BLaER1 (cell line): ENCODE results near the gene RFX2.
A peak's percentile ranks its signal among the peaks of the same experiment; 100 is the strongest.
"Not testable (repeated sequence)": the region's sequence is repeated elsewhere in the genome, so short reads cannot be mapped to it uniquely, and the experiment has no call there.

Experiments used
- H3K27ac ChIP-seq: shearing (Covaris generic); formaldehyde crosslinking; 2 replicates; pipeline ENCODE4 v1.8.1; 2022
- H3K27me3 ChIP-seq: shearing (Covaris generic); formaldehyde crosslinking; 2 replicates; pipeline ENCODE4 v1.8.1; 2022
- H3K36me3 ChIP-seq: shearing (Covaris generic); formaldehyde crosslinking; 2 replicates; pipeline ENCODE4 v1.8.1; 2022
- H3K4me1 ChIP-seq: shearing (Covaris generic); formaldehyde crosslinking; 2 replicates; pipeline ENCODE4 v1.8.1; 2022
- H3K4me2 ChIP-seq: shearing (Covaris generic); formaldehyde crosslinking; 2 replicates; pipeline ENCODE4 v1.8.1; 2022
- H3K4me3 ChIP-seq: shearing (Covaris generic); formaldehyde crosslinking; 2 replicates; pipeline ENCODE4 v1.8.1; 2022
- H3K9ac ChIP-seq: shearing (Covaris generic); formaldehyde crosslinking; 2 replicates; pipeline ENCODE4 v1.8.1; 2022
- H3K9me3 ChIP-seq: shearing (Covaris generic); formaldehyde crosslinking; 2 replicates; pipeline ENCODE4 v1.8.1; 2022
- H4K20me1 ChIP-seq: shearing (Covaris generic); formaldehyde crosslinking; 2 replicates; pipeline ENCODE4 v1.8.1; 2022
- Cebpa-rat ChIP-seq: shearing (Covaris generic); IDR thresholded peaks from 2 replicates; pipeline ENCODE4 v1.8.1; 2022

RFX2 gene

GRCh38 chr19:5987077-5987818 is 123.1 kb downstream of the RFX2 start:
- TF ChIP-seq Cebpa-rat = no peak
- Histone ChIP-seq H3K9ac (peak overlapping the region; percentile 48; the same call in 1 of the 2 replicates), H4K20me1 (no peaks in the 10 kb centered on the region), H3K4me3 (peak overlapping the region; percentile 42; the same call in 1 of the 2 replicates), H3K36me3 (no peaks in the 10 kb centered on the region), H3K27me3 (no peaks in the 10 kb centered on the region), H3K27ac (peak overlapping the region; percentile 68), H3K4me2 (peak overlapping the region; percentile 86), H3K9me3 (no peaks in the 10 kb centered on the region), H3K4me1 (peaks cover 86% of the 10 kb centered on the region)

- H3K27me3 ChIP-seq, H3K27ac ChIP-seq, H3K4me2 ChIP-seq, H4K20me1 ChIP-seq, H3K9ac ChIP-seq, H3K9me3 ChIP-seq, H3K4me3 ChIP-seq: not testable (repeated sequence)
- peaks cover 76% of the 10 kb centered on the region for H3K4me1 ChIP-seq
- H3K36me3 ChIP-seq = peaks cover 11% of the 10 kb centered on the region
Measured at GRCh38 chr19:5985837-5986236, 124.5 kb downstream of the RFX2 start.

GRCh38 chr19:5985098-5985783 is 125.1 kb downstream of the RFX2 start:
- H3K36me3 ChIP-seq = peaks cover 11% of the 10 kb centered on the region
- TF ChIP-seq Cebpa-rat = no peak
- H3K9me3 ChIP-seq = no peaks in the 10 kb centered on the region
- peaks cover 72% of the 10 kb centered on the region for H3K4me1 ChIP-seq
- H3K4me2 ChIP-seq = peak overlapping the region; percentile 66
- H3K9ac ChIP-seq = no peak overlapping the region
- H3K4me3 ChIP-seq = no peak overlapping the region
- H3K27ac ChIP-seq = peak overlapping the region; percentile 26; the same call in 1 of the 2 replicates
- no peaks in the 10 kb centered on the region for H3K27me3 ChIP-seq
- no peaks in the 10 kb centered on the region for H4K20me1 ChIP-seq

- peak overlapping the region; percentile 26; the same call in 1 of the 2 replicates for H3K27ac ChIP-seq
- H3K4me2 ChIP-seq = peak overlapping the region; percentile 66
- no peak overlapping the region for H3K4me3 ChIP-seq
- H3K27me3 ChIP-seq = no peaks in the 10 kb centered on the region
- no peaks in the 10 kb centered on the region for H3K9me3 ChIP-seq
- peaks cover 72% of the 10 kb centered on the region for H3K4me1 ChIP-seq
- H3K36me3 ChIP-seq = peaks cover 11% of the 10 kb centered on the region
- TF ChIP-seq Cebpa-rat = no peak
- 0 out of 2 replicates have a peak overlapping the region, but pooled peaks have one; percentile 22 for H3K9ac ChIP-seq
- no peaks in the 10 kb centered on the region for H4K20me1 ChIP-seq
Measured at GRCh38 chr19:5984600-5984999, 125.7 kb downstream of the RFX2 start.

- Histone ChIP-seq H3K9ac (no peak overlapping the region), H3K9me3 (no peaks in the 10 kb centered on the region), H3K27me3 (no peaks in the 10 kb centered on the region), H3K27ac (no peak overlapping the region), H4K20me1 (no peaks in the 10 kb centered on the region), H3K4me3 (no peak overlapping the region), H3K4me2 (peak overlapping the region; percentile 66; the same call in 1 of the 2 replicates), H3K36me3 (peaks cover 11% of the 10 kb centered on the region), H3K4me1 (peaks cover 71% of the 10 kb centered on the region)
- no peak for TF ChIP-seq Cebpa-rat
Measured at GRCh38 chr19:5983367-5983955, 126.8 kb downstream of the RFX2 start.

- Histone ChIP-seq H3K4me3 (peak overlapping the region; percentile 100), H4K20me1 (peaks cover 38% of the 10 kb centered on the region), H3K9me3 (no peaks in the 10 kb centered on the region), H3K27ac (peak overlapping the region; percentile 96), H3K4me2 (peak overlapping the region; percentile 93), H3K27me3 (no peaks in the 10 kb centered on the region), H3K36me3 (peaks cover 36% of the 10 kb centered on the region), H3K4me1 (peaks cover 69% of the 10 kb centered on the region), H3K9ac (peak overlapping the region; percentile 98)
- TF ChIP-seq Cebpa-rat = no peak
Measured at GRCh38 chr19:5978606-5979552, 131.4 kb downstream of the RFX2 start.

- Histone ChIP-seq H3K4me1 (peaks cover 67% of the 10 kb centered on the region), H3K9me3 (no peaks in the 10 kb centered on the region), H4K20me1 (peaks cover 47% of the 10 kb centered on the region)
Measured at GRCh38 chr19:5977785-5978605, 132.3 kb downstream of the RFX2 start, which contains the start of gene RANBP3. TSS of gene RANBP3 (minus strand) at chr19:5978140. CDS start at chr19:5978082, 58 bp downstream.

DNA sequence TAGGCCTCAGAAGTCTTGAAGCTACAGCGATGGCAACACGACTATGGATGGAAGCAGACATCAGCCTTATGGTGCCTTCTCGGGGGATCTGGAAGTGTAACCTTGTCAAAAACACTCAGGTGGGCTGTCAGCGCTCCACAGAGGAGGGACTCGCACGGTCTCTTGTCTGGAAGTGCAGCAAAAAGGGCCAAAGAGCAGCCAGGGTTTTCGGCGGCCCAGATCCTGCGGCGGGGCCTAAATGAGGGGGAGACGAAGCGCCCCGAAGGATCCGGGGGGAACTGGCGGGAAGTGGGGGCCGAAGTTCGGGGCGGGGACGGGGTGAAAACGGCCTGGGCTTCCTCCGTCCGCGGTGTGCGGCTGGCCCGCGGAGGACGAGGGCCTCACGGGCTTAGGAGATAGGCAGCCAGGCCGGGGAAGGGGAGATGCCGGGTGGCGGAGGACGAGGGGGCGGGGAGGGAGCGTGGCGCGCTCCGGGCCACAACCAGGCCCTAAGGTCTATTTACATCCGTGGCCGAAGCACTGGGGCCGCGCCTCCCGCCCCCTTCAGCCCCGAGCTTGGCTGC is 133.0 kb downstream of the RFX2 start:
- Histone ChIP-seq H3K36me3 (peaks cover 51% of the 10 kb centered on the region), H3K4me1 (peaks cover 70% of the 10 kb centered on the region), H3K27ac (peak overlapping the region; percentile 96), H3K27me3 (no peaks in the 10 kb centered on the region), H3K4me2 (peak overlapping the region; percentile 99), H3K9me3 (no peaks in the 10 kb centered on the region), H3K4me3 (peak overlapping the region; percentile 100), H3K9ac (peak overlapping the region; percentile 98), H4K20me1 (peaks cover 54% of the 10 kb centered on the region)
- TF ChIP-seq Cebpa-rat = no peak

More at GRCh38 chr19:5977785-5978605, 132.3 kb downstream of the RFX2 start, which contains the start of gene RANBP3:
- Histone ChIP-seq H3K9ac (peak within 1 kb of the TSS; percentile 98), H3K36me3 (peaks cover 45% of the 10 kb centered on the region), H3K27ac (peak within 1 kb of the TSS; percentile 96), H3K27me3 (no peaks in the 10 kb centered on the region), H3K4me2 (peak within 1 kb of the TSS; percentile 99), H3K4me3 (peak within 1 kb of the TSS; percentile 100)
- TF ChIP-seq Cebpa-rat = no peak
